Measurements from ENCODE around the gene MASP2. TPM values are rescaled to one million over a fixed set of nuclear protein-coding genes. Genes with fewer than 3 reads are reported as not detected.

The MASP2 gene
- total and polyA plus RNA-seq, 2 experiments from 2014 or later = 0.16 TPM; not detected in 1

DNA sequence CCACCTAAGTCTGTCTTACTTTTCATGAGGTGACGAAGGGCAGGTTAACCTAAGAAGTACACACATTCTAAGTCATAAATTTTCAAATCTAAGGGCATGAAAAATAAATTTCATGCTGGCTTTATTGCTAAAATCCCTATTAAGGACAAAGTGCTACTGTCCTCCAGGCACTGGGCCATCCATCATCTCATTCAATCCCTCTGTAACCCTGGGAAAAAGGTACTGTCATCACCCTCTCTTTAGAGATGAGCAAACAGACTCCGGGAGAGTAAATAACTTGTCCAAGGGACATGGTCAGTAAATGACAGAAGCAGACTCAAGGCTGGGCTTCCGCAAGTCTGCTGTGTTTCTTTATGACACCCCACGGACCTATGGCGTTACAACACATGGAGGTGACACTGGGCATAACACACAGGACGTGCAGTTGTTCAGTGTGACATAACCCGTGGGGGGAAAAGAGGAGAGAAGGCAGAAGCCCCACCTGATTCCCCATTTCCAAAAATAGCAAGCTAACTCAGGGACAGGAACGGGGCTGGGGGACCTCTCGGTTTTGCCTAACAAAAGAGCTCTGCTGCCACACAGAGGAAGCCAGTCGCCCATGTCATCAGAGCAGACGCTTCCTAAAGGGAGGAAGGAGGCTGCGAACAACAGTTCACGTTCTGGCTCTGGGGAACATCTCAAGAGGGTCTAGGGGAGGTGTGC lies 25.3 kb upstream of the MASP2 start:
- Histone ChIP-seq H3K4me2 (ENCODE audit: unreplicated experiment) (no peak overlapping the region), H3K9me2 (ENCODE audit: insufficient read depth) (no peaks in the 10 kb centered on the region), H3K4me3 (no peak overlapping the region), H3K79me2 (ENCODE audit: insufficient read depth) (no peaks in the 10 kb centered on the region), H3F3A (ENCODE audit: insufficient read depth) (no peaks in the 10 kb centered on the region), H3K9me3 (ENCODE audit: low read depth) (no peaks in the 10 kb centered on the region), H4K20me1 (ENCODE audit: insufficient read depth) (no peaks in the 10 kb centered on the region), H3K27ac (no peak overlapping the region), H3K36me3 (ENCODE audit: low read depth) (peaks cover 50% of the 10 kb centered on the region; the same call in 1 of the 2 replicates), H3K27me3 (replicated peaks; ENCODE audit: insufficient read depth) (no peaks in the 10 kb centered on the region), H3K9ac (no peak overlapping the region), H3K4me1 (ENCODE audit: insufficient read depth) (no peaks in the 10 kb centered on the region), H2AFZ (no peak overlapping the region)
- TF ChIP-seq EZH2 (IDR thresholded peaks at IDR 0.05; ENCODE audit: insufficient read depth, poor library complexity, severe bottlenecking) (no peak), EZH2phosphoT487 (IDR thresholded peaks at IDR 0.05; ENCODE audit: insufficient read depth, low read depth) (no peak)
- no peak for DNase-seq
- in situ Hi-C loops (cut with MboI) = no loop called here
- 75 to 77% methylated on average over 13 of the region's 13 CpGs for whole genome bisulfite sequencing, 2 experiments (ENCODE audit: low coverage in 1 of 2, low lambda C conversion rate in 2 of 2, missing lambda C conversion rate in 2 of 2)

DNA sequence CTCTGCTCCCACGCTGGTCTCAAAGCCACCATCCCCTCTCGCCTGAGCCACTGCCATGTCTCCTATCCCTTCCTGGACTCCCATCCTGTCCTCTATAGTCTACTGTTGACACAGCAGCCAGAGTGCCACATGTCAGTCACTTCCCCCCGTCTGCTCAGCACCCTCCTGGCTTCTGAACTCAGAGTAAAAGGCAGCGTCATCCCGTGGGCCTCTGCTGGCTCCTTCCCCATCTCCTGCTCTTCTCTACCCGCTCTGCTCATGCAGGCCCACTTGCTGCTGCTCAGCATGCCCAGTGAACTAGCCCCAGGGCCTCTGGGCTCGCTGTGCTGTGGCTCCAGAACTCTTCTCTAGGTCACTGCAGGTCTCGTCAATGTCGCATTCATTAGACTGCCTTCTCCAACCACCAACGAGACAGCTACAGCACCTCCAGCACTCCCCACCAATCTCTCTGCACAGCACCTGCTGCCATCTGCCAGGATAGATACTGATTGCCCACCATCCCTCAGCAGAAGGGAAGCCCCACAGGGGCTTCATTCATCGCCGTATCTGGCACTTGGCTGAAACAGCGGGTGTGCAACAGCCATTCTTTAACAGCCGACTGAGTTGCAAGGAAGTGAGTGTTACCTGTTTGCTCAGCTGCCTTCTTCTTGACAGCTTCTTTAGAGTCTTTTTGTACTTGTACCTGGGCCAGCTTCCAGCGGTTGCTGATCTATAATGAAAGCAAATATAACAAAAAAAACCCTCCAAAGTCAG lies 24.6 kb upstream of the MASP2 start:
- WGBS, 2 experiments (ENCODE audit: low coverage in 1 of 2, low lambda C conversion rate in 2 of 2, missing lambda C conversion rate in 2 of 2) = 79 to 81% methylated on average over 15 of the region's 15 CpGs
- Histone ChIP-seq H3K27me3 (replicated peaks; ENCODE audit: insufficient read depth) (no peaks in the 10 kb centered on the region), H4K20me1 (ENCODE audit: insufficient read depth) (no peaks in the 10 kb centered on the region), H3K9ac (no peak overlapping the region), H3K4me3 (no peak overlapping the region), H3K36me3 (ENCODE audit: low read depth) (peaks cover 45% of the 10 kb centered on the region; the same call in 1 of the 2 replicates), H3F3A (ENCODE audit: insufficient read depth) (no peaks in the 10 kb centered on the region), H3K4me2 (ENCODE audit: unreplicated experiment) (no peak overlapping the region), H3K9me2 (ENCODE audit: insufficient read depth) (no peaks in the 10 kb centered on the region), H3K9me3 (ENCODE audit: low read depth) (no peaks in the 10 kb centered on the region), H3K4me1 (ENCODE audit: insufficient read depth) (no peaks in the 10 kb centered on the region), H3K27ac (no peak overlapping the region), H2AFZ (no peak overlapping the region), H3K79me2 (ENCODE audit: insufficient read depth) (no peaks in the 10 kb centered on the region)
- TF ChIP-seq EZH2 (IDR thresholded peaks at IDR 0.05; ENCODE audit: insufficient read depth, poor library complexity, severe bottlenecking) = no peak
- no peak for TF ChIP-seq EZH2phosphoT487 (IDR thresholded peaks at IDR 0.05; ENCODE audit: insufficient read depth, low read depth)
- in situ Hi-C loops (cut with MboI) = no loop called here
- DNase-seq = no peak

DNA sequence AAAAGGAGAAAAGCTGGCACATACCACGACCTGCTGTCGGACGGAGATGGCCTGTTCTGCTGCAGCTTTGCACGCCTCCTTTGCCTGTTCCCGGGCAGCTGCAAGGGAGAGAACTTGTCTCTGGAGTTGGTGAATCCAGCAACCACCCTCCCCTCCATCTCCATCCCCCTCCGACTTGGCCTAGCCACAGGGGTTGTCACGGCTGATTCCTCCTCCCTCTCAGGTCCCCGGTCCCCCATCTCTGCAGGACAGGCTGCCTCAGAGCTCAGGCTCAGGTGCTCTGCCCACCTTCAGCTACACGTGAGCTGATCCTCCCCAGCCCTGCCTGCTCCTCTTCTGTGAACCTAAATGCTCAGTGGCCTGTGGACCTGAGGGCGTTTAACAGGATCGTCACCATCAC lies 23.8 kb upstream of the MASP2 start:
- Histone ChIP-seq H3K9me3 (ENCODE audit: low read depth) (no peaks in the 10 kb centered on the region), H3K4me3 (no peak overlapping the region), H3K9ac (no peak overlapping the region), H3K4me2 (ENCODE audit: unreplicated experiment) (no peak overlapping the region), H3F3A (ENCODE audit: insufficient read depth) (no peaks in the 10 kb centered on the region), H3K9me2 (ENCODE audit: insufficient read depth) (no peaks in the 10 kb centered on the region), H3K36me3 (ENCODE audit: low read depth) (peaks cover 42% of the 10 kb centered on the region), H3K79me2 (ENCODE audit: insufficient read depth) (no peaks in the 10 kb centered on the region), H2AFZ (no peak overlapping the region), H3K4me1 (ENCODE audit: insufficient read depth) (no peaks in the 10 kb centered on the region), H3K27ac (no peak overlapping the region), H4K20me1 (ENCODE audit: insufficient read depth) (no peaks in the 10 kb centered on the region), H3K27me3 (replicated peaks; ENCODE audit: insufficient read depth) (no peaks in the 10 kb centered on the region)
- in situ Hi-C loops (cut with MboI) = no loop called here
- no peak for TF ChIP-seq EZH2phosphoT487 (IDR thresholded peaks at IDR 0.05; ENCODE audit: insufficient read depth, low read depth)
- no peak for TF ChIP-seq EZH2 (IDR thresholded peaks at IDR 0.05; ENCODE audit: insufficient read depth, poor library complexity, severe bottlenecking)
- 83 to 93% methylated on average over 11 of the region's 11 CpGs for WGBS, 2 experiments (ENCODE audit: low coverage in 1 of 2, low lambda C conversion rate in 2 of 2, missing lambda C conversion rate in 2 of 2)
- DNase-seq = no peak

DNA sequence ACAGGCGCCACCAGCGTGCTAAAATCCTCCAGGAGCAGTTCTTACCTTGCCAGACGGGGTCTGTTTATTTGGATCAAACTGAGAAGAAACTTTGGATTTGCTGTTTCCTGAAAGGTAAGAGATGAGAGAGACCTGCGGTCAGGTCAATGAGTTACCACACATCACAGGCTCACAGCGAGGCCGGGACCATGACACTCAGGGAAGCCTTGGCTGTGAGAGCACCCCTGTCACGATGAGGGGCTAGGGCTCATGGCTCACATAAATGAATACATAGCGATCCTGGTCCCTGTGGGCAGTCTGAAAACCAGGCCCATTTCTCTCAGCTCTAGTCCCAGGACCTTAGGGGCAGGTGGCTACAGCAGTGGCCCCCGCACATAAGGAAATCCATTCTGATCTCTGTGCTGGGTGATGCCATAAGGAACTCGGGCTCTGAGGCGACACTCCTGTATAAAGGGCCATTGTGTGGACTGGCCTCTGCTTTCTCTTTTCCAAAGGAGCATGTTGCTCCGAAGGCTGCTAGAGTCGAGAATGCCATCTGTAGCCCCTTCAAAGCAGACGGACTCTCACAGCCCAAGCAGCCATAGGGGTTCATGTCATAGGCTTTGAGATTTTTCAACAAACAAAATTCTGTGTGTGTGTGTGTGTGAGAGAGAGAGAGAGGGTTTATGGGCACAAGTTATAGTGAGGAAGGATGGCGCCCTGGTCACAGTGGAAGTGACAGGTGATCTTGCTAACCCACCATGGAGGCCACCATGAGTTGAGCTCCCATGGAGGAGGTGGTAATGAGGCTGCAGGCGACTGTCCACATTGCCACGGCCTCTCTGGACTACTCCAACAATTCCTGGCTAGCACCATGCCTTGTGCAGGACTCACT lies 21.8 kb upstream of the MASP2 start:
- Histone ChIP-seq H4K20me1 (ENCODE audit: insufficient read depth) (no peaks in the 10 kb centered on the region), H3K27ac (no peak overlapping the region), H3K27me3 (replicated peaks; ENCODE audit: insufficient read depth) (no peaks in the 10 kb centered on the region), H3K4me1 (ENCODE audit: insufficient read depth) (no peaks in the 10 kb centered on the region), H3K4me3 (no peak overlapping the region), H3K4me2 (ENCODE audit: unreplicated experiment) (no peak overlapping the region), H3K79me2 (ENCODE audit: insufficient read depth) (no peaks in the 10 kb centered on the region), H3K9ac (no peak overlapping the region), H2AFZ (no peak overlapping the region), H3K36me3 (ENCODE audit: low read depth) (peaks cover 35% of the 10 kb centered on the region), H3F3A (ENCODE audit: insufficient read depth) (0 out of 2 replicates have a peak, but pooled peaks cover 11% of the 10 kb centered on the region), H3K9me2 (ENCODE audit: insufficient read depth) (no peaks in the 10 kb centered on the region), H3K9me3 (ENCODE audit: low read depth) (no peaks in the 10 kb centered on the region)
- TF ChIP-seq EZH2 (IDR thresholded peaks at IDR 0.05; ENCODE audit: insufficient read depth, poor library complexity, severe bottlenecking) (no peak), EZH2phosphoT487 (IDR thresholded peaks at IDR 0.05; ENCODE audit: insufficient read depth, low read depth) (no peak)
- in situ Hi-C loops (cut with MboI) = no loop called here
- no peak for DNase-seq
- 93 to 95% methylated on average over 17 of the region's 17 CpGs for WGBS, 2 experiments (ENCODE audit: low coverage in 1 of 2, low lambda C conversion rate in 2 of 2, missing lambda C conversion rate in 2 of 2)

All from GM23248 (cell line).